ENCODE measurements around the gene TRIM72. TPM values are rescaled to one million over a fixed set of nuclear protein-coding genes. Genes with fewer than 3 reads are reported as not detected.
A peak's percentile ranks its signal among the peaks of the same experiment; 100 is the strongest.
"Not testable (repeated sequence)": the region's sequence is repeated elsewhere in the genome, so short reads cannot be mapped to it uniquely, and the experiment has no call there.

The TRIM72 gene
- total and polyA plus RNA-seq, 9 of the 15 experiments (the other 6 are each of a cell fraction or from before 2014, with no cell fraction given) = under 0.01 TPM; not detected in 8

DNA sequence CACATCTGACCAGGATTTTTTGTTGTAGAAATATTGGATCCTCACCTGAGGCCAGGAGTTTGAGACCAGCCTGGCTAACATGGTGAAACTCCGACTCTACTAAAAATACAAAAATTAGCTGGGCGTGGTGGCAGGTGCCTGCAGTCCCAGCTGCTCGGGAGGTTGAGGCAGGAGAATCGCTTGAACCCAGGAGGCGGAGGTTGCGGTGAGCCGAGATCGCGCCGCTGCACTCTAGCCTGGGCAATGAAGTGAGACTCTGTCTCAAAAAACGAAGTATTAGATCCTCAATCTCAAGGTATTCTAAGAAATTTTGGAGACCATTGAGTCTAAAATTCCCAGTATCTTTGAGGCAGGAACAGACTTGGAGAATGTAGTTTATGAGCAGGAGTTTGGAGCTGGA is 18.1 kb upstream of the TRIM72 start:
- ATAC-seq; intact Hi-C loops (cut with micrococcal nuclease); CTCF ChIA-PET (ENCODE audit: low intra/inter-chr PET ratio); BruUV-seq (replicated peaks); H3K9me1 ChIP-seq (ENCODE audit: control insufficient read depth, insufficient read depth, low read length); H3K4me2 ChIP-seq (ENCODE audit: insufficient read depth, low read length); in situ Hi-C loops (cut with MboI); H2AFZ ChIP-seq (ENCODE audit: low read depth, low read length); FAIRE-seq; H3K9me3 ChIP-seq (replicated peaks; ENCODE audit: control insufficient read depth, insufficient read depth, low read depth, low read length); H3K9ac ChIP-seq (ENCODE audit: insufficient read depth in 1 of 2, low read depth in 2 of 2, low read length in 2 of 2); H3K27me3 ChIP-seq (ENCODE audit: control insufficient read depth in 2 of 2, insufficient read depth in 2 of 2, low read length in 2 of 2); H3K4me3 ChIP-seq; H3K79me2 ChIP-seq (ENCODE audit: control insufficient read depth, insufficient read depth, low read length); DNase-seq (ENCODE audit: extremely low read depth in 1 of 4, low spot score in 3 of 4): not testable (repeated sequence)
- 99% methylated on average over 9 of the region's 11 CpGs for WGBS (ENCODE audit: insufficient coverage, low coverage, missing lambda C conversion rate)
- H3K36me3 ChIP-seq (ENCODE audit: control insufficient read depth, insufficient read depth, low read length) = peaks cover 62% of the 10 kb centered on the region
- POLR2A ChIA-PET = interaction anchor here (0.8 to 8.2 kb wide), 7 partner anchors 12 to 258 kb away, joined by 3 to 63 read pairs (median 14); partner anchors contain the start of genes FUS, PYDC1 and TRIM72
- H4K20me1 ChIP-seq (replicated peaks; ENCODE audit: control insufficient read depth, insufficient read depth, low read length) = peaks cover 20% of the 10 kb centered on the region
- peak overlapping the region; percentile 10; the same call in 1 of the 3 replicates for H3K27ac ChIP-seq (ENCODE audit: extremely low read depth, low read depth, low read length)
- peaks cover 8 to 14% of the 10 kb centered on the region in 2 experiments; a peak in 3 of 5 replicates for H3K4me1 ChIP-seq (replicated peaks in 1 of 2; ENCODE audit: control insufficient read depth in 2 of 2, insufficient read depth in 2 of 2, low read length in 2 of 2)

DNA sequence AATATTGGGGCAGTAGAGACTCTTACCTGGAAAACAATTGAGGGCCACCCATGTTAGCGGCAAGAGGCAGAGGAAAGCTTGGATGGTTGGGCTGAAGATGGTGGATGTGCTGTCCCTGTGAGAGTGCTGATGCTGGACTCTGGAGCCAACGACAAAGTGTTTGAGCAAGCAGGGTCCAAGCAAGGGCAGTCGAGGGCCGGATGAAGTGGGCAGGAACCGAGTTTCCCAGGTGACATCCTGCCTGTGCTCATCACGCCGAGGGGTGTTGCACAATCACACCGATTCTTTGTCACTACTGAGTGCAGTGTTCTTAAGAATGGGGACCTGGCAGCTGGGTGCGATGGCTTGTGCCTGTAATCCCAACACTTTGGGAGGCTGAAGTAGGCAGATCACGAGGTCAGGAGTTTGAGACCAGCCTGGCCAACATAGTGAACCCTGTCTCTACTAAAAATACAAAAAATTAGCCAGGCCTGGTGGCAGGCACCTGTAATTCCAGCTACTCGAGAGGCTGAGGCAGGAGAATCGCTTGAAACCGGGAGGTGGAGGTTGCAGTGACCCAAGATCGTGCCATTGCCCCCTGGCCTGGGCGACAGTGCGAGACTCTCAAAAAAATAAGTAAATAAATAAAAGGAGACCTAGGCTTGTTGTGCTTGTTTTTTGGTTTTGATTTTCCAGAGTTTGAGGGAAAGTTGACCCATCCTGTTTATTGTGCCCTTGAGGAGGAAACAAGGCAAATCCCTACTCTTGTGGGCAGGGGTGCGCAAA is 17.4 kb upstream of the TRIM72 start:
- ChIA-PET POLR2A (interaction anchor here (0.6 to 8.2 kb wide), 7 partner anchors 11 to 257 kb away, joined by 3 to 63 read pairs (median 14); partner anchors contain the start of genes FUS, PYDC1 and TRIM72), CTCF (ENCODE audit: low intra/inter-chr PET ratio) (no interaction called here)
- H3K9me1 ChIP-seq (ENCODE audit: control insufficient read depth, insufficient read depth, low read length) = no peaks in the 10 kb centered on the region
- no peak overlapping the region for H2AFZ ChIP-seq (ENCODE audit: low read depth, low read length)
- H3K79me2 ChIP-seq (ENCODE audit: control insufficient read depth, insufficient read depth, low read length) = peaks cover under 1% of the 10 kb centered on the region; the same call in 1 of the 3 replicates
- DNase-seq (ENCODE audit: extremely low read depth in 1 of 4, low spot score in 3 of 4) (no peak), ATAC-seq (peak; percentile 7), FAIRE-seq (no peak)
- peaks cover 55% of the 10 kb centered on the region for H3K36me3 ChIP-seq (ENCODE audit: control insufficient read depth, insufficient read depth, low read length)
- WGBS (ENCODE audit: insufficient coverage, low coverage, missing lambda C conversion rate) = 75% methylated on average over 17 of the region's 17 CpGs
- H3K9me3 ChIP-seq (replicated peaks; ENCODE audit: control insufficient read depth, insufficient read depth, low read depth, low read length) = no peaks in the 10 kb centered on the region
- H3K27me3 ChIP-seq (ENCODE audit: control insufficient read depth in 2 of 2, insufficient read depth in 2 of 2, low read length in 2 of 2) = no peaks in the 10 kb centered on the region
- intact Hi-C loops (cut with micrococcal nuclease) = no loop called here
- H3K4me3 ChIP-seq = no peak overlapping the region
- in situ Hi-C loops (cut with MboI) = no loop called here
- H3K9ac ChIP-seq (ENCODE audit: insufficient read depth in 1 of 2, low read depth in 2 of 2, low read length in 2 of 2) = no peak overlapping the region
- H4K20me1 ChIP-seq (replicated peaks; ENCODE audit: control insufficient read depth, insufficient read depth, low read length) = peaks cover 23% of the 10 kb centered on the region
- no peak overlapping the region for H3K4me2 ChIP-seq (ENCODE audit: insufficient read depth, low read length)
- no TSS peak for BruUV-seq (replicated peaks)
- H3K27ac ChIP-seq (ENCODE audit: extremely low read depth, low read depth, low read length) = peak overlapping the region; percentile 10; the same call in 1 of the 3 replicates
- peaks cover 10 to 18% of the 10 kb centered on the region in 2 experiments; a peak in 4 of 5 replicates for H3K4me1 ChIP-seq (replicated peaks in 1 of 2; ENCODE audit: control insufficient read depth in 2 of 2, insufficient read depth in 2 of 2, low read length in 2 of 2)
- peak; percentile 38 for TF ChIP-seq EWSR1 (IDR thresholded peaks at IDR 0.05; ENCODE audit: borderline replicate concordance, low read depth, partially characterized antibody)
- TF ChIP-seq HNRNPUL1 (IDR thresholded peaks at IDR 0.05; ENCODE audit: low read length) = no peak
- TF ChIP-seq ZNF57 (CRISPR knock-in tag; IDR thresholded peaks at IDR 0.05) = no peak
- no peak for TF ChIP-seq ZNF217 (CRISPR knock-in tag; IDR thresholded peaks at IDR 0.05)
- no peak for TF ChIP-seq BMI1 (IDR thresholded peaks at IDR 0.05; ENCODE audit: low read length)
- no peak for TF ChIP-seq BRD4 (IDR thresholded peaks at IDR 0.05)
- TF ChIP-seq, protein P1, sequence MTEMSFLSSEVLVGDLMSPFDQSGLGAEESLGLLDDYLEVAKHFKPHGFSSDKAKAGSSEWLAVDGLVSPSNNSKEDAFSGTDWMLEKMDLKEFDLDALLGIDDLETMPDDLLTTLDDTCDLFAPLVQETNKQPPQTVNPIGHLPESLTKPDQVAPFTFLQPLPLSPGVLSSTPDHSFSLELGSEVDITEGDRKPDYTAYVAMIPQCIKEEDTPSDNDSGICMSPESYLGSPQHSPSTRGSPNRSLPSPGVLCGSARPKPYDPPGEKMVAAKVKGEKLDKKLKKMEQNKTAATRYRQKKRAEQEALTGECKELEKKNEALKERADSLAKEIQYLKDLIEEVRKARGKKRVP (CRISPR knock-in tag; IDR thresholded peaks at IDR 0.05) = no peak
- no peak for TF ChIP-seq HNRNPH1 (optimal IDR thresholded peaks at IDR 0.05; ENCODE audit: low read depth, low read length)
- TF ChIP-seq SMARCB1 (IDR thresholded peaks at IDR 0.05; ENCODE audit: insufficient read length, low read depth) = no peak
- no peak for TF ChIP-seq ZNF146 (CRISPR knock-in tag; IDR thresholded peaks at IDR 0.05; ENCODE audit: unreplicated experiment)
- TF ChIP-seq CEBPB (tag; IDR thresholded peaks at IDR 0.05) = peak; percentile 92
- TF ChIP-seq ZNF717 (CRISPR knock-in tag; IDR thresholded peaks at IDR 0.05) = no peak
- peak; percentile 65 for TF ChIP-seq POLR2B (IDR thresholded peaks at IDR 0.05; ENCODE audit: low read depth, partially characterized antibody)

Data from K562 (cell line).